Hepatocyte (in vitro differentiated cells): ENCODE measurements around the gene DNMT3B.

Experiments
- CTCF ChIP-seq: fragments of 200-600 bp; sonication (generic); IDR thresholded peaks from 2 replicates; pipeline ENCODE4 v1.5.1; 2016; ENCODE audit warnings: antibody characterized with exemption, mild to moderate bottlenecking; ENCODE audit not compliant: poor library complexity
- EZH2 ChIP-seq: fragments of 200-600 bp; sonication (generic); IDR thresholded peaks from 2 replicates; pipeline ENCODE4 v1.6.1; 2016; ENCODE audit warnings: antibody characterized with exemption, mild to moderate bottlenecking, borderline replicate concordance
- EZH2phosphoT487 ChIP-seq: fragments of 200-600 bp; sonication (generic); IDR thresholded peaks from one replicate; pipeline ENCODE4 v1.6.1; 2018; ENCODE audit warnings: antibody characterized with exemption, mild to moderate bottlenecking, low read depth, moderate library complexity; ENCODE audit not compliant: unreplicated experiment, severe bottlenecking

GRCh38 chr20:32803092-32803491 lies 40.9 kb downstream of the DNMT3B start:
- TF ChIP-seq CTCF (no peak), EZH2 (no peak), EZH2phosphoT487 (no peak)
